Large intestine (tissue), 3 donors: ENCODE measurements around the gene KIAA0513. TPM values are rescaled to one million over a fixed set of nuclear protein-coding genes. Genes with fewer than 3 reads are reported as not detected.

ENCODE experiments used
- DNase-seq, 2 donors: peaks; one replicate each; pipeline versions ENCODE4 v3.0.0 to v3.0.0-alpha.2; 2013
- H3K27ac ChIP-seq: one replicate; pipeline ENCODE4 v1.5.1; 2013; ENCODE audit warnings: low read length
- H3K27me3 ChIP-seq: 2 replicates; pipeline ENCODE4 v1.6.1; 2013; ENCODE audit warnings: low read length; ENCODE audit not compliant: control insufficient read depth, insufficient read depth
- H3K36me3 ChIP-seq: 2 replicates; pipeline ENCODE4 v1.6.1; 2013; ENCODE audit warnings: low read length; ENCODE audit not compliant: control insufficient read depth, insufficient read depth
- H3K4me1 ChIP-seq: one replicate; pipeline ENCODE4 v1.6.1; 2013; ENCODE audit warnings: low read length; ENCODE audit not compliant: control insufficient read depth, insufficient read depth
- H3K4me3 ChIP-seq: one replicate; pipeline ENCODE4 v1.5.1; 2013; ENCODE audit warnings: low read length
- H3K9me3 ChIP-seq: one replicate; pipeline ENCODE4 v1.6.1; 2013; ENCODE audit warnings: mild to moderate bottlenecking, low read depth, low read length, moderate library complexity; ENCODE audit not compliant: control insufficient read depth
- WGBS: methylation state at CpG from one replicate; pipeline ENCODE4 v1.1.5; 2013; ENCODE audit warnings: low lambda C conversion rate; ENCODE audit not compliant: insufficient coverage; 5-methylcytosine and 5-hydroxymethylcytosine counted together
- polyA plus RNA-seq: library from polyadenylated mRNA; unstranded; fragments of 120-200 nt; gene quantifications from one replicate; pipeline ENCODE4 v1.2.1, GENCODE V29; 2013

The KIAA0513 gene
- polyA plus RNA-seq, 1 donor = 4.7 TPM

- Histone ChIP-seq H3K9me3 (no peaks in the 10 kb centered on the region), H3K4me1 (peaks cover 3% of the 10 kb centered on the region), H3K27ac (no peak overlapping the region), H3K27me3 (peaks cover 11% of the 10 kb centered on the region), H3K4me3 (no peak overlapping the region), H3K36me3 (no peaks in the 10 kb centered on the region)
- DNase-seq = no peak
- no CpG with 5 or more reads among the region's 9 CpGs for WGBS
These were observed 69.3 kb downstream of the KIAA0513 start for GRCh38 chr16:85096921-85097320.

- no peaks in the 10 kb centered on the region for H3K36me3 ChIP-seq
- peaks cover 9% of the 10 kb centered on the region for H3K27me3 ChIP-seq
- H3K4me1 ChIP-seq = no peaks in the 10 kb centered on the region
- H3K4me3 ChIP-seq = no peak overlapping the region
- no peaks in the 10 kb centered on the region for H3K9me3 ChIP-seq
- no peak overlapping the region for H3K27ac ChIP-seq
- no peak for DNase-seq
- WGBS = 60% methylated on average over 1 of the region's 10 CpGs
These were observed 71.0 kb downstream of the KIAA0513 start for GRCh38 chr16:85098565-85098964.

- H3K9me3 ChIP-seq = no peaks in the 10 kb centered on the region
- WGBS = no CpG with 5 or more reads among the region's 10 CpGs
These were observed 72.7 kb downstream of the KIAA0513 start for GRCh38 chr16:85100265-85100664.

GRCh38 chr16:85101956-85102630, 74.5 kb downstream of the KIAA0513 start:
- Histone ChIP-seq H3K4me1 (no peaks in the 10 kb centered on the region), H3K9me3 (no peaks in the 10 kb centered on the region), H3K27me3 (peaks cover under 1% of the 10 kb centered on the region), H3K27ac (no peak overlapping the region), H3K4me3 (no peak overlapping the region), H3K36me3 (no peaks in the 10 kb centered on the region)
- DNase-seq = no peak
- 67% methylated on average over 2 of the region's 11 CpGs for WGBS

More at GRCh38 chr16:85100265-85100664, 72.7 kb downstream of the KIAA0513 start:
- no peak for DNase-seq
- Histone ChIP-seq H3K36me3 (no peaks in the 10 kb centered on the region), H3K27me3 (peaks cover 6% of the 10 kb centered on the region), H3K27ac (no peak overlapping the region), H3K4me3 (no peak overlapping the region), H3K4me1 (no peaks in the 10 kb centered on the region)

DNA sequence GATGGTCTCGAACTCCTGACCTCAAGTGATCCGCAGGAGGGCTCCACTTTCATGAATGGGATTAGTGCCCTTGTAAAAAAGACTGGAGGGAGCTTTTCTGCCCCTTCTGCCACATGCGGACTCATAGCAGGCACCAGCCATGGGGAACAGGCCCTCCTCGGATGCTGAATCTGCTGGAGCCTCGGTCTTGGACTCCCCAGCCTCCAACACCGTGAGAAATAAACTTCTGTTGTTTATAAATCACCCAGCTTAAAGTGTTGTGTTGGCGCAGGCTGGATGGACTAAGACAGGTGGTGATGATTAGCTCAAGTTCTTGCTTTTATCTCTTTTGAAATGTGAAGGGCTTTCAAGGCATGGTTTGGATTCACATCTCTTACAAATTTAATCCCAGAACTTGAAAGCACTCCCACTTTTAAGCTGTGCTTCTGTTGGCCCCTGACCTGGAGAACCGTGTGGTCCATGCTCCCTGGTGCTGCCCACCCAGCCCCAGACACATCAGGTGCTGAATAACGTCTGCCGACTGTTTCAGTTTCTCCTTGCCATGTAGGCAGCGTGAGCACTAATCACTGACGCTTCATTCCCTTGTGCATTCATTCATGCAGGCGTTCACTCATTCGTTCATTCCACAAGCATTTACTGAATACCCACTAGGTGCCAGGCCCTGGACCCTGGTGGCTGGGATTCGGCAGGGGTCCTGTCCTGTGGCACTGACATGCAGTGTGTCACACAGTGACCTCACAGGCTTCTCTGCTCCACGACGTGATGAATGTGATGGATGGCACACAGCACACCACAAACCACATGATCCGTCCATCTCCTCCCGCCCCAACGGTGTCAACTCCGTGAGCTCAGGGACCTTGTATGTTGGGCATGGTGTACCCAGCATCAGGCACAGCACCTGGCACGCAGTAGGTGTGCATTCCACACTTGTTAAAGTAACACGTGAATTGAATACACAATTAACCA, 75.8 kb downstream of the KIAA0513 start:
- Histone ChIP-seq H3K36me3 (no peaks in the 10 kb centered on the region), H3K27me3 (no peaks in the 10 kb centered on the region), H3K9me3 (peaks cover 2% of the 10 kb centered on the region), H3K4me1 (no peaks in the 10 kb centered on the region), H3K27ac (no peak overlapping the region), H3K4me3 (no peak overlapping the region)
- WGBS = 83% methylated on average over 2 of the region's 23 CpGs
- DNase-seq = no peak

DNA sequence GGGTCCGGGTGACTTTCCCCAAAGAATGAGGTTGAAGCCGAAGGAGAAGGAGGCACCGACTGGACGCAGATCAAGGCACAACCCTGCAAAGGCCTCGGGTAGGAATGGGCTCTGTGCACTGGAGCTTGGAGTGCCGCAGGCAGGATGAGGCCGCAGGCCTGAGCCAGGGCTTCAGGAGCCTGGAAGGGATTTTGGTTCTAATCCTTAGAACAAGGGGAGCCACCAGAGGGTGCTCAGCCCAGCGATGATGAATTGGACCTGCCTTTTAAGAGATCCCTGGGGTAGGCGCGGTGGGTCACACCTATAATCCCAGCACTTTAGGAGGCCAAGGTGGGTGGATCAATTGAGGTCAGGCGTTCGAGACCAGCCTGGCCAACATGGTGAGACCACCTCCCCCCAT, 76.6 kb downstream of the KIAA0513 start:
- DNase-seq = no peak
- Histone ChIP-seq H3K4me1 (no peaks in the 10 kb centered on the region), H3K4me3 (no peak overlapping the region), H3K27me3 (no peaks in the 10 kb centered on the region), H3K9me3 (peaks cover 2% of the 10 kb centered on the region), H3K27ac (no peak overlapping the region), H3K36me3 (no peaks in the 10 kb centered on the region)
- WGBS = no CpG with 5 or more reads among the region's 12 CpGs

GRCh38 chr16:85104821-85105391, 77.3 kb downstream of the KIAA0513 start:
- Histone ChIP-seq H3K27me3 (no peaks in the 10 kb centered on the region), H3K36me3 (no peaks in the 10 kb centered on the region), H3K27ac (no peak overlapping the region), H3K4me3 (no peak overlapping the region), H3K4me1 (no peaks in the 10 kb centered on the region), H3K9me3 (peaks cover 2% of the 10 kb centered on the region)
- DNase-seq = no peak
- WGBS = no CpG with 5 or more reads among the region's 11 CpGs

- no peak for DNase-seq
- WGBS = 60% methylated on average over 2 of the region's 5 CpGs
These were observed 77.9 kb downstream of the KIAA0513 start for GRCh38 chr16:85105475-85105874.

DNA sequence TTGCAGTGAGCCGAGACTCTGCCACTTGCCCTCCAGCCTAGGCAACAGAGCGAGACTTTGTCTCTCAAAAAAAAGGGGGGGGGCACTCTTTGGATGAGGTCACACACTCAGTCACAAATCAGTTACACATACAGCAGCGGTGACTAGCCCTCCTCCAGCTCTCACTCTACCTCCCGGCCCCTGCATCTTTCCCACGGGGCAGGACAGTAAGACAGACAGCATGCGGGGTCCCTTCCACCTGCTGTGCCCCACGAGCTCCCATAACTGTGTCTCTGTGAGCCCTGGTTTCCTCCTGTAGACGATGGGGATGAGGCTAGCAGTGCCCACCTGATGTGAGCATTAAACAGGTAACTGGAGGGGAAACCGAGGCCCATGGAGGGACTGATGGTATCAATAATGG, 79.5 kb downstream of the KIAA0513 start:
- no CpG with 5 or more reads among the region's 9 CpGs for WGBS
- no peak overlapping the region for H3K27ac ChIP-seq
- no peak overlapping the region for H3K4me3 ChIP-seq
- H3K36me3 ChIP-seq = no peaks in the 10 kb centered on the region
- DNase-seq = no peak
- no peaks in the 10 kb centered on the region for H3K4me1 ChIP-seq
- H3K9me3 ChIP-seq = peaks cover 2% of the 10 kb centered on the region
- no peaks in the 10 kb centered on the region for H3K27me3 ChIP-seq

More at GRCh38 chr16:85105475-85105874, 77.9 kb downstream of the KIAA0513 start:
- Histone ChIP-seq H3K27me3 (no peaks in the 10 kb centered on the region), H3K4me3 (no peak overlapping the region), H3K27ac (no peak overlapping the region), H3K9me3 (peaks cover 2% of the 10 kb centered on the region), H3K36me3 (no peaks in the 10 kb centered on the region), H3K4me1 (no peaks in the 10 kb centered on the region)

DNA sequence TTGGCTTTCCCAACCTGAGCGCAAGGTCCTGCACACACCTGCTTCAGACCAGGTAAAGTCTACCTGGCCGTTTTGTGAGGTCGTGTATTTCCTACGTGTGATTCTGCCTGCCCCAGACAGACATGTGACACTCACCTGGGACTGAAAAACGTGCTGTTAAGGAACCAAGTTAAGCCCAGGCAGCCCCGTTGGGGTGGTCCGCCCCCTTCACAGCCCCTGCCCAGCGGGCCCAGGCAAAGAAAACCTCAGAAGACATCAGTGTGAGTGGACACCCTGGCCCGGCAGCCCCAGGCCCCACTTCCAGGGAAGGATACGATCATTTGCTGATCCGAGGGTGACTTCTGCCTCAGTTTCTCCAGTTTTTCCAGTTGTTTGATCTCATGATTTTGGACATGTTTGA, 79.9 kb downstream of the KIAA0513 start:
- no CpG with 5 or more reads among the region's 11 CpGs for WGBS
- H3K4me3 ChIP-seq = no peak overlapping the region
- no peak for DNase-seq
- H3K4me1 ChIP-seq = no peaks in the 10 kb centered on the region
- no peak overlapping the region for H3K27ac ChIP-seq
- H3K9me3 ChIP-seq = peaks cover 2% of the 10 kb centered on the region
- H3K27me3 ChIP-seq = no peaks in the 10 kb centered on the region
- no peaks in the 10 kb centered on the region for H3K36me3 ChIP-seq
